Right renal cortex interstitium (tissue), 3 donors: ENCODE results near the gene EMID1. TPM values are rescaled to one million over a fixed set of nuclear protein-coding genes. Genes with fewer than 3 reads are reported as not detected.

Experiments used
- DNase-seq, 3 donors: peaks; one replicate each; pipeline ENCODE4 v3.0.0-alpha.2; 2013; ENCODE audit warnings: low read depth in 3 of 3, low spot score in 2 of 3
- polyA plus RNA-seq, 3 donors: library from polyadenylated mRNA; unstranded; fragments of 120-200 nt; gene quantifications; one replicate each; pipeline ENCODE4 v1.2.1, GENCODE V29; 2013; ENCODE audit not compliant: insufficient read length in 3 of 3

The EMID1 gene
- polyA plus RNA-seq, 3 donors = 62.3 to 81.4 (median 62.5) TPM

DNA sequence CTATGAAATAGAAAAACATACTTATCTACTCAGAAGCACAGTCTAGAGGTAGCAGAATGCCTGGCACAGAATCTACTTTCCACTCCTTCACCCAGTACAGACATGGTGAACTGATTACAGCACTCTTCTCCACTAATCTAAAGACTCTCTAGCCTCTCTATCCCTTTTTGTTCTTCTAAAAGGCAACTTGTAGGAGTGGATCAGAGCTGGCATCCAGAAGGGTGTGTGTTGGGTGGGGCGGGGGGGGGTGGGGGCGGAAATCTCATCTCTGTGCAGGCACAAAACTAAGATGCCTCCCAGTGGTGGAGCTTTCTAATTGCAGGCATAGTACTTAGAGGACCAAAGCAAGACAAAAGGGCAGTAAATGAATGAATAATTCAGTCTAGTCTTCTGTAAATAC, 11.5 kb upstream of the EMID1 start:
- no peak for DNase-seq

DNA sequence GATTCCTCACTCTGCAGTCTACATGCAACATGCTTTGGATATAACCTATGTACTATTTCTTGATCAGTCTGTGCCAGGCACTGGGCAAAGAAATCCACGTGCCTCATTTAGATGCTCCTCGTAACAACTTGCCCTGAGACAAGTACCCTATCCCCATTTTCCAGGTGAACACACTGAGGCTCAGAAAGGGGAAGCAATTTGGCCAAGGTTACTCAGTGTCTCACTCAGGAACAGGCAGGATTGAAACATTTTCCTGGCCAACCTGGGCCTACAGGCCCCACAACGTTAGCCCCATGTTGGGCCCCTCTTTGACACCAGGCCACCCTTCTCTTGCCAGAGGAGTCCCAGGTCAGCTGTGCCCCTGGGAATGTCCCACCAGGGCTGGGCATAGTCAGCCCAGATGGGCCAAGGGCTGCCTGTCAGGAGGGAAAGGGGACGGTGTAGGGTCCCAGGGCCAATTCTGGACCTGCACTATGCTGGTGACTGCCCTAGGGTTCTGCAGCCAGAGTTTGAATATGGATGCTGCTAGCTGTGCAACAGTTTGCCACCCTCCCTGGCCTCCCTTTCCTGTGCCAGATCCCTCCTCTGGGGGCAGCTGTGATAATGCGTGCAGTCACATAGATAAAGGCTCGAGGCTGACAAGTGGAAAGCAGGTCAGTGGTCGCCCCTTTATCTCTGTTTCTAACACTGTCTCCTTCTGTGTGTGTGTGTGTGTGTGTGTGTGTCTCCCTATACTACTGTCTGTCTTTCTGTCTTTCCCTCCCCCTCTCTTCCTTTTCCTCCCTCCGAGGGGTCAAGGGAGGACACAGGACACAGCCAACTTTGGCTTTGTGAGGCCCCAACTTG, 10.4 kb upstream of the EMID1 start:
- no peak for DNase-seq

GRCh38 chr22:29195964-29196666, 9.6 kb upstream of the EMID1 start:
- DNase-seq = no peak

DNA sequence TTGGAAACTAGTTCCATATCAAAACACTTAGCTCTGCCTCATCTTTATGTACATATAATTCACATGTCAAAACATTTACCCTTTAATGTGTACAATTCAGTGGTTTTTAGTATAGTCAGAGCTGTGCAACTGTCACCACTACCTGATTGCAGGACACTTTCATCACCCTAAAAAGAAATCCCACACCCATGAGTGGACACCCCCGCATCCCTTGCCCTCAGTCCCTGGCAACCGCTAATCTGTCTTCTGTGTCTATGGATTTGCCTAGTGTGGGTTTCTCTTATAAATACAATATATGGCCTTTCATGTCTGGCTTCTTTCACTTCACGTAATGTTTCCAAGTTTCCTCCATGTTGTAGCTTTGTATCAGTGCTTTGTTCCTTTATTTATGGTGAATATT, 8.6 kb upstream of the EMID1 start:
- no peak for DNase-seq

DNA sequence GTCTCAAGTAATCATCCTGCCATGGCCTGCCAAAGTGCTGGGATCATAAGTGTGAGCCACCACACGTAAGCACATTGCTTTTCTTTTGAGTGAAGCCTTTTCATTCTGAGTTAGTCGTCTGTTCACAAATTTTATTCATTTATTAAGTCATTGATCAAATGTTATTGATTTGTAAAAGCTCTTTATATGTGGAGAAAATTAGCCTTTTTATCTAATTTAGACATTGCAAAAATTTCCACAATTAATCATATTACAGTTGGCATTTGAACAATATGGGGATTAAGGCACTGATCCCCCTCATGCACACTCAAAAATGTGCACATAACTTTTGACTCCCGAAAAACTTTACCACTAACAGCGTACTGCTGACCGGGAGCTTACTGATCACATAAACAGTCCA, 7.5 kb upstream of the EMID1 start:
- no peak for DNase-seq

DNA sequence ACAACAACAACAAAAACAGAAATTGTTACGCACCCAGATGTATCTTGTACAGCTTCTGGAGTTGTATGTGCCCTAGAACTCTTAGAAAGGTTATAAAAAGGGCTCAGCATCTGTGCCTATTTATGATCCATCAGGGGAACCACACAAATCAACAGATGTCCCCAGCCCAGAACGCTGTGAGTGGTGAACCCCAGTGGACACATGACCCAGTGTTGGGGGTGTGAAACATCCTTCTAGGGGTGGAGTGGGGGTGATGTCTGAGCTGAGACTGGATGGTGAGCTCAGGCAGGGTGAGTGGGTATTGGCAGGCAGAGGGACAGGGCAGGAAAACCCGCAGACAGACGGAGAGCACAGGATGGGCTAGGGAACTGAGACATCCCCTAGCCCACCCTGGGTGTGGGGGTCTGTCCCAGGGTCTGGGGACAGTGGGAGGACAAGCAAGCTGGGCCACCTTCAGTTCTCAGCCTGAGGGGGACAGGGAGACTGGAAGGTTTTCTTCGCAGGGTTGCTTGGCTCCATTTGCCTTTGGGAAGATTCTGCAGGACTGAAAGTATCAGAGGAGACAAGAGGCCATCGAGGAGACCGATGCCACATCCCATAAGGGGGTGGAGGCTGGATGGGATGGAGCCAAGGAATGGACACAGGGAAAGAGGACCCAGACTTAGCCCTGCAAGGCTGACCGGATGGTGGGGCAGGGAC, 5.8 kb upstream of the EMID1 start:
- no peak for DNase-seq

DNA sequence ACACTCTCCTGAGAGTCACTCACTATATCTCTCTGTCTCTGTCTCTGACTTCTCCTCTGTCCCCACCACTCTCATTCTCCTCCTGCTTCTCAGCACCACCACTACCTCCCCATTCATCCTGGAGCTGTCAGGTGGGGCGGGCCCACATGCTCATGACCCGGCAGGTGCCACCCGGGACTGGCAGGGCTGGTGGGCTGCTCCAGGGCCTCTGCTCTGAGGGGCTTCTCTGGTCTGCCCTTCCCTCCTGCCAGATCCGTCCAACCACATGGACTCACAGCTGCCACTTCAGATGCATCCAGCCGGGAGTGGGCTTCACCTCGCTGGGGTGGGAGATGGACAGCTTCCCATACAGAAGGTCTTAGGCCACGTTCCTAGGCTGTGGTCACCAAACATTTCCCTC, 4.8 kb upstream of the EMID1 start:
- no peak for DNase-seq

DNA sequence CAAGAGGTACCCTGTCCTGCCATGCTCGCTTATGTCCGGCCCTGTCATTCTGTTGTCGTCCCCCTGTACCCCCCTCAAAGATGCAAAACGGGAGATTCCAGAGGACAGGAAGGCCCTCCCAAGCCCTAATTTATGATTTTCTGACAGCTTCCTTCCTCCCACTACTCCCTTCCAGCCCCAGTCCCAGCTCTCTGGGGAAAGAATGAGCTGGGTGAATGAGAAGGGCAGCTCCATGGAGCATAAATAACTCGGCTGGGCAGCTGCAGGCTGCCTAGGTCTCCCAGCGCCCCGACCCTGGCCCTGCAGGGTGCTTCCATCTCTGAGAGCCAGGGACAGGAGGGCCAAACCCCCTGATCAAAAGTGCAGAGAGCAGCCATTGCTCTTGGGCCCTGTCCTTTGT, 3.9 kb upstream of the EMID1 start:
- DNase-seq = no peak

GRCh38 chr22:29202212-29203192, 3.2 kb upstream of the EMID1 start:
- no peak for DNase-seq

- DNase-seq = no peak
Observed at GRCh38 chr22:29203488-29204454, 1.9 kb upstream of the EMID1 start.

GRCh38 chr22:29204455-29205183, 1.1 kb upstream of the EMID1 start:
- DNase-seq = no peak

DNA sequence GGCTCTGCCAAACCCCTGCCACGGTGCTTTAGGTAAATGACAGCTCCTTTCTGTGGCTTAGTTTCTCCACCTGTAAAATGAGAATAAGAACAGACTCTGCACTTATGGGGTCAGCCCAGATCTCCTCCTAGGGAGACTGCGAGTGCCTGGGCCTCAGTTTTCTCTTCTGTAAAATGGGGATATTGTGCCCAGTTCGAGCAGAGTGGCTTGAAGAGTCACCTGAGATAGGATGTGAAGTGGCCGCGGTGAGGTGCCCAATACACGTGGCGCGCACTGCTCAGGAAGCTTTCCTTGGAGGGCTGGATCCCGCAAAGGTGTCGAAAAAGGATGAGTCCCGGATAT, 473 bp upstream of the EMID1 start:
- DNase-seq = no peak

- DNase-seq = no peak
Observed at GRCh38 chr22:29206372-29207242, 911 bp downstream of the EMID1 start.

DNA sequence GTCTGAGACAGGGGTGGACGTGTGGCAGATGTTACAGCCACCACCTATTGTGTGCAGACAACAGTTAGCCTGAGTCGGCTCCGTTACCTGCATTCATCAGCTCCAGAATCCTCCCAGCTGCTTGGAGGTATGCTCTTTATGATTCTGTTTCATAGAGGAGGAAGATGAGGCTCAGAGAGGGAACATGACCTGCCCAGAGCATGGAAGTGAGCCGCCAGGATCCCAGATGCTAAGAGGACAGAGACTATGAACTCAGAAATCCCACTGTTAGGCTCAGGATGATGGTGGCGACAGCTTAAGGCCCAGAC, 1.5 kb downstream of the EMID1 start:
- DNase-seq = no peak

GRCh38 chr22:29207562-29208501, 2.1 kb downstream of the EMID1 start:
- DNase-seq = no peak

DNA sequence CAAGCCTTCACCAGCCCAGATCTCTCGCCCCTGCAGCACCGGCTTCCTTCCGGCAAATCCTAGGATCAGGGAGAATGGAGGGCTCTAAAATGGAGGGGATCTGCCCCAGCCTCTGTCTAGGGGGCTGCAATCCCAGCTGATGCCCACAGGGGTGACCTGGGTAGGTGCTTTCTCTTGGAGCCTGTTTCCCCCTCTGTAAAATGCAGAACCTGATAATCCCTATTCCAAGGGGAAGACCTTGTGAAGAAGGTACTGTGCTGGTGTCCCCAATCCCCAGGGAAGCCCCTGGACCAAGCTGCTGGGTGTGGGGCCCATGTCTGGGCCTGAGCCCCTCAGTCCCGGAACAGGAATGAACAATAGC, 2.8 kb downstream of the EMID1 start:
- no peak for DNase-seq
